ENCODE measurements around the gene PPCS. TPM values are rescaled to one million over a fixed set of nuclear protein-coding genes. Genes with fewer than 3 reads are reported as not detected.

The PPCS gene
- total and polyA plus RNA-seq, 2 of the 8 experiments (the other 6 are each of a cell fraction or from before 2014, with no cell fraction given): 24.5 to 35.3 TPM

DNA sequence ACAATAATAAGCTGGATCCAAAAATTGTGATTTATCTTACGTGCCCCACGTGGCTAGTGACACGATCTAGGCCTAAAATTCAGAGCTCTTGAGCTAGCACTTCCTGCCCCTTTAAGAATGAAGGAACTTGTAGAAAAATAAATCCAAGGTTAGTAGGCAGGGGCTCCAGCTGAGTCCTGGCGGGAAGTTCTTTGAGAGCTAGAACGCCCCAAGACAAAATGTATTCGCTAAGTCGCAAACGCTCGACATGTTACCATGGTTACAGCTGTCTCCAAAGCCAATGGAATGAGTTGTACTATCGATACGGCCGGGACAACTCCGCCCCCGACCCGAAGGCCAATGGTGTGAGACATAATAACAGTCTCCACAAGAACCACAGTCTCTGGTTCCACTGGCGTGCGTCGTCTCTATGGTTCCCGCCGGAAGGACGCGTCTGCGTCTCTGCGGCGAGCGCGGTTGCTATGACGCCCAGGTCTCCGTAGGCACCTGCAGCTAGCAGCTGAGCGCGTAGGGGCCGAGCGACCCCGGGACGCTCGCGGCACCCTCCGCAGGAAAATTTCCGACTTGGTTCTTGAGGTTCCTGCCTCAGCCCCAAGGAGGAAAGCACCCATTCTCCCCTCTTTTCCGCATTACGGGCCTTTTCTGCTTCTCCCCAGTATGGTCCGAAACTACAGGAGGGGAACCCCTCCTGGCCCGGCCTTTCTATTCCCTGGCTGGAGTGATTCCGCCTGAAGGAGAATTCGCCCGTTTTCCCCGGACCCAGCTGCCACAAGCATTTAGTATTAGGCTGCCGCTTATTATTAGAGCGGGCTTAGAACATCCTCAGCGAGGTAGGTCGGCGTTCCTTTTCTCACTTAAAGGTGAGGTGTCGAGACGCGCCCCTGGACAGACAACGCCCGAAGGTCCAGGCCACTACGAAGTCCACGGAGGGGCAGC is 6.8 kb downstream of the PPCS start, which contains the start of gene CCDC30:
Gene CCDC30 (plus strand): TSS at position 459 of the 936 bp plus-strand sequence. CDS start 17,266 bp downstream, outside the sequence.
- H3K4ac ChIP-seq (replicated peaks; ENCODE audit: insufficient read length, low read depth, low read length): no peak within 1 kb of the TSS
- H4K91ac ChIP-seq (replicated peaks; ENCODE audit: insufficient read length, low read length): no peak within 1 kb of the TSS
- no peak within 1 kb of the TSS for H2BK120ac ChIP-seq (replicated peaks; ENCODE audit: low read depth, low read length)
- peaks cover 0 to 17% (median 4%) of the 10 kb centered on the region in 4 experiments; a peak in 2 of 8 replicates for H3K36me3 ChIP-seq (ENCODE audit: control insufficient read depth in 2 of 4, insufficient read depth in 4 of 4, low read length in 3 of 4)
- H3K4me1 ChIP-seq (replicated peaks in 1 of 4; ENCODE audit: control insufficient read depth in 3 of 4, insufficient read depth in 4 of 4, low read length in 3 of 4): peaks cover 0 to 3% (median 0%) of the 10 kb centered on the region in 4 experiments; a peak in 2 of 7 replicates
- no peak within 1 kb of the TSS for H2BK20ac ChIP-seq (ENCODE audit: low read length)
- H3K27me3 ChIP-seq (replicated peaks in 1 of 4; ENCODE audit: control insufficient read depth in 3 of 4, extremely low read depth in 1 of 4, insufficient read depth in 3 of 4, low read length in 3 of 4): no peaks in the 10 kb centered on the region
- no peak within 1 kb of the TSS for H4K5ac ChIP-seq (ENCODE audit: insufficient read length, low read depth, low read length)
- no peaks in the 10 kb centered on the region for H4K20me1 ChIP-seq (replicated peaks in 1 of 2; ENCODE audit: control insufficient read depth in 1 of 2, insufficient read depth in 2 of 2, low read length in 2 of 2)
- H3K79me2 ChIP-seq (ENCODE audit: control insufficient read depth in 1 of 2, insufficient read depth in 2 of 2, low read length in 2 of 2): no peaks in the 10 kb centered on the region
- H3K79me1 ChIP-seq (ENCODE audit: low read depth, low read length): no peaks in the 10 kb centered on the region
- peaks cover 8% of the 10 kb centered on the region for H3K23me2 ChIP-seq (ENCODE audit: low read depth, low read length)
- H2BK15ac ChIP-seq (ENCODE audit: low read length): no peak within 1 kb of the TSS
- FAIRE-seq (peak; percentile 94), DNase-seq (ENCODE audit: low read depth in 1 of 2, low spot score in 2 of 2) (peak; percentile 89 to 97)
- POLR2A ChIA-PET (ENCODE audit: partially characterized antibody): interaction anchor here (0.7 to 1.3 kb wide), 3 partner anchors 10 to 184 kb away, joined by 3 to 4 read pairs (median 3); no protein-coding TSS in a partner anchor
- H4K8ac ChIP-seq (ENCODE audit: extremely low read depth, insufficient read depth, low read length): no peak within 1 kb of the TSS
- 5% methylated on average over 59 of the region's 59 CpGs; no CpG with 5 or more reads in 1 of the 2 experiments for WGBS, 2 experiments (ENCODE audit: extremely low coverage in 1 of 2, insufficient coverage in 1 of 2, insufficient read length in 1 of 2, insufficient replicate concordance in 2 of 2, low coverage in 1 of 2, low lambda C conversion rate in 2 of 2, missing lambda C conversion rate in 1 of 2)
- H2BK5ac ChIP-seq (ENCODE audit: low read depth, low read length): no peak within 1 kb of the TSS
- H3K9ac ChIP-seq (replicated peaks in 1 of 4; ENCODE audit: extremely low read depth in 1 of 4, low read depth in 3 of 4, low read length in 3 of 4): peak within 1 kb of the TSS in 2 of 4 experiments; percentile 42 to 65; a peak in 3 of 7 replicates
- H3K9me3 ChIP-seq (ENCODE audit: insufficient read depth in 2 of 2, low read depth in 1 of 2, low read length in 1 of 2): no peaks in the 10 kb centered on the region
- H3K4me2 ChIP-seq (ENCODE audit: insufficient read depth in 1 of 2, low read depth in 2 of 2, low read length in 2 of 2): peak within 1 kb of the TSS; percentile 69 to 89
- H3K56ac ChIP-seq (replicated peaks; ENCODE audit: insufficient read length, low read depth, low read length): peak within 1 kb of the TSS; percentile 10
- H3K4me3 ChIP-seq (ENCODE audit: extremely low read depth in 1 of 4, insufficient read depth in 2 of 4, low read depth in 3 of 4, low read length in 4 of 4): peak within 1 kb of the TSS; percentile 59 to 73 (median 68)
- H3K23ac ChIP-seq (ENCODE audit: insufficient read length): peak within 1 kb of the TSS; percentile 28
- H2AFZ ChIP-seq (ENCODE audit: low read length): peak within 1 kb of the TSS; percentile 58
- CTCF ChIA-PET (ENCODE audit: partially characterized antibody): interaction anchor here (1.1 to 1.3 kb wide), 3 partner anchors 17 to 292 kb away, joined by 3 to 4 read pairs (median 4); no protein-coding TSS in a partner anchor
- no peak within 1 kb of the TSS for H3K18ac ChIP-seq (ENCODE audit: extremely low read depth, low read length)
- no peak within 1 kb of the TSS for H2BK12ac ChIP-seq (ENCODE audit: low read depth, low read length)
- H3K27ac ChIP-seq (ENCODE audit: low read depth, low read length): peak within 1 kb of the TSS; percentile 73; the same call in 1 of the 2 replicates
- H3K14ac ChIP-seq (ENCODE audit: insufficient read length): no peak within 1 kb of the TSS
- H2AK5ac ChIP-seq (ENCODE audit: low read depth, low read length): no peak within 1 kb of the TSS
- TF ChIP-seq EGR1 (IDR thresholded peaks at IDR 0.05; ENCODE audit: borderline replicate concordance, low read depth, low read length): no peak
- no peak for TF ChIP-seq BACH1 (IDR thresholded peaks at IDR 0.05; ENCODE audit: low read length)
- no peak for TF ChIP-seq MAFK (IDR thresholded peaks at IDR 0.05; ENCODE audit: low read depth, low read length)
- TF ChIP-seq, protein P1, sequence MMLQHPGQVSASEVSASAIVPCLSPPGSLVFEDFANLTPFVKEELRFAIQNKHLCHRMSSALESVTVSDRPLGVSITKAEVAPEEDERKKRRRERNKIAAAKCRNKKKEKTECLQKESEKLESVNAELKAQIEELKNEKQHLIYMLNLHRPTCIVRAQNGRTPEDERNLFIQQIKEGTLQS (IDR thresholded peaks at IDR 0.05; ENCODE audit: insufficient read depth, low read depth, low read length): no peak
- 0 out of 2 replicates have a peak, but pooled peaks have one; percentile 53 for TF ChIP-seq RBBP5 (IDR thresholded peaks at IDR 0.05; ENCODE audit: borderline replicate concordance, low read depth, low read length)
- TF ChIP-seq POLR2AphosphoS5 (IDR thresholded peaks at IDR 0.05; ENCODE audit: low read depth, low read length): no peak
- TF ChIP-seq, protein P2, sequence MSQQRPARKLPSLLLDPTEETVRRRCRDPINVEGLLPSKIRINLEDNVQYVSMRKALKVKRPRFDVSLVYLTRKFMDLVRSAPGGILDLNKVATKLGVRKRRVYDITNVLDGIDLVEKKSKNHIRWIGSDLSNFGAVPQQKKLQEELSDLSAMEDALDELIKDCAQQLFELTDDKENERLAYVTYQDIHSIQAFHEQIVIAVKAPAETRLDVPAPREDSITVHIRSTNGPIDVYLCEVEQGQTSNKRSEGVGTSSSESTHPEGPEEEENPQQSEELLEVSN (IDR thresholded peaks at IDR 0.05): no peak
- no peak for TF ChIP-seq CTBP2 (IDR thresholded peaks at IDR 0.05; ENCODE audit: borderline replicate concordance, insufficient read depth, insufficient read length, low read length)
- no peak for TF ChIP-seq RNF2 (IDR thresholded peaks at IDR 0.05; ENCODE audit: borderline replicate concordance, low read depth, low read length, missing control alignments, poor library complexity, severe bottlenecking)
